AG08396 (cell line): ENCODE measurements around the gene IL10.
"Not testable (repeated sequence)": the region's sequence is repeated elsewhere in the genome, so short reads cannot be mapped to it uniquely, and the experiment has no call there.

ENCODE experiments used
- DNase-seq: peaks from one replicate; pipeline ENCODE4 v3.0.0; 2012; ENCODE audit warnings: low spot score, mixed read lengths

The IL10 gene

GRCh38 chr1:206765771-206766170, 6.5 kb downstream of the IL10 start:
- not testable (repeated sequence) for DNase-seq

GRCh38 chr1:206762741-206763364, 9.4 kb downstream of the IL10 start:
- DNase-seq, result not testable (repeated sequence)

- DNase-seq, result no peak
These were observed 11.0 kb downstream of the IL10 start for GRCh38 chr1:206761159-206761768.

GRCh38 chr1:206760590-206760989, 11.7 kb downstream of the IL10 start:
- DNase-seq, result no peak

- DNase-seq, result no peak
These were observed 14.6 kb downstream of the IL10 start for GRCh38 chr1:206757524-206758266.

GRCh38 chr1:206754011-206754410, 18.3 kb downstream of the IL10 start:
- peak; percentile 42 for DNase-seq

GRCh38 chr1:206753141-206753540, 19.2 kb downstream of the IL10 start:
- peak; percentile 44 for DNase-seq

- no peak for DNase-seq
These were observed 19.8 kb downstream of the IL10 start for GRCh38 chr1:206752481-206752880.

- no peak for DNase-seq
These were observed 20.4 kb downstream of the IL10 start for GRCh38 chr1:206751891-206752290.

- DNase-seq, result no peak
These were observed 23.8 kb downstream of the IL10 start for GRCh38 chr1:206748348-206749030.

GRCh38 chr1:206745301-206745700, 27.0 kb downstream of the IL10 start:
- DNase-seq, result no peak

GRCh38 chr1:206744683-206745082, 27.6 kb downstream of the IL10 start:
- no peak for DNase-seq

- no peak for DNase-seq
These were observed 29.4 kb downstream of the IL10 start for GRCh38 chr1:206742719-206743383.

GRCh38 chr1:206741142-206741701, 31.1 kb downstream of the IL10 start:
- DNase-seq, result no peak

GRCh38 chr1:206739411-206740076, 32.8 kb downstream of the IL10 start:
- DNase-seq, result no peak

GRCh38 chr1:206738370-206739366, 33.6 kb downstream of the IL10 start:
- DNase-seq, result no peak

- no peak for DNase-seq
These were observed 34.5 kb downstream of the IL10 start for GRCh38 chr1:206737729-206738201.

GRCh38 chr1:206736878-206737728, 35.2 kb downstream of the IL10 start:
- no peak for DNase-seq

GRCh38 chr1:206735553-206736031, 36.7 kb downstream of the IL10 start:
- DNase-seq, result peak; percentile 37
